GM13977 (cell line): Measurements from ENCODE around the gene TP53.

ENCODE experiments used
- DNase-seq: peaks from one replicate; pipeline ENCODE4 v3.0.0; 2012; ENCODE audit warnings: low spot score
- in situ Hi-C: fragments of 300-500 bp; cut with MboI; formaldehyde crosslinking; loops from one replicate; pipeline ENCODE4 v1.12.0; 2022; ENCODE audit warnings: low sequenced_read_pairs, low pct_unique_long_range_greater_than_20kb, mixed read lengths, inconsistent platforms; ENCODE audit not compliant: unreplicated experiment
- TF ChIP-seq, protein P1 (sequence below): IDR thresholded peaks from 2 replicates; pipeline ENCODE4 v1.5.1; 2012; ENCODE audit warnings: mild to moderate bottlenecking, control low read depth; ENCODE audit not compliant: insufficient read depth; ENCODE audit errors: extremely low read depth, missing control alignments

The TP53 gene

DNA sequence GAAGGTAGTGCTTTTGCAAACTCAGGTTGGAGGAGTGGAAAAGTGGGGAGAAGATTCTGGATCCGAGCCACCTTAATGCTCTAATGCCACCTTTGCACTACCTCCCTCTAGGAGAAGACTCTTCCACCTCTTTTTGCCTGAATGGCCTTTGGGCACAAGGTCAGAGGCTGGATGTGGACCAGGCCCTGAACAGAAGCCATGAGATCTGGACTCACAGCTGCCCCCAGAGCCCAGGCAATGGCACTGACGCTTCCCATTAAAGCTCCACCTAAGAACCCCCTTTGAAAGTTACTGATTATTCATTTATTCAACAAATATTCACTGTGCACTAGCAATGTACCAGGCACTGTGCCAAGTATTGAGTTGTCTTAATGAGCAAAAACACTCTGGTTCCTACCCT lies 54.2 kb downstream of the TP53 start:
- in situ Hi-C loops: no loop called here
- TF ChIP-seq, protein P1, sequence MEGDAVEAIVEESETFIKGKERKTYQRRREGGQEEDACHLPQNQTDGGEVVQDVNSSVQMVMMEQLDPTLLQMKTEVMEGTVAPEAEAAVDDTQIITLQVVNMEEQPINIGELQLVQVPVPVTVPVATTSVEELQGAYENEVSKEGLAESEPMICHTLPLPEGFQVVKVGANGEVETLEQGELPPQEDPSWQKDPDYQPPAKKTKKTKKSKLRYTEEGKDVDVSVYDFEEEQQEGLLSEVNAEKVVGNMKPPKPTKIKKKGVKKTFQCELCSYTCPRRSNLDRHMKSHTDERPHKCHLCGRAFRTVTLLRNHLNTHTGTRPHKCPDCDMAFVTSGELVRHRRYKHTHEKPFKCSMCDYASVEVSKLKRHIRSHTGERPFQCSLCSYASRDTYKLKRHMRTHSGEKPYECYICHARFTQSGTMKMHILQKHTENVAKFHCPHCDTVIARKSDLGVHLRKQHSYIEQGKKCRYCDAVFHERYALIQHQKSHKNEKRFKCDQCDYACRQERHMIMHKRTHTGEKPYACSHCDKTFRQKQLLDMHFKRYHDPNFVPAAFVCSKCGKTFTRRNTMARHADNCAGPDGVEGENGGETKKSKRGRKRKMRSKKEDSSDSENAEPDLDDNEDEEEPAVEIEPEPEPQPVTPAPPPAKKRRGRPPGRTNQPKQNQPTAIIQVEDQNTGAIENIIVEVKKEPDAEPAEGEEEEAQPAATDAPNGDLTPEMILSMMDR: peak; percentile 0
- DNase-seq: peak; percentile 10

DNA sequence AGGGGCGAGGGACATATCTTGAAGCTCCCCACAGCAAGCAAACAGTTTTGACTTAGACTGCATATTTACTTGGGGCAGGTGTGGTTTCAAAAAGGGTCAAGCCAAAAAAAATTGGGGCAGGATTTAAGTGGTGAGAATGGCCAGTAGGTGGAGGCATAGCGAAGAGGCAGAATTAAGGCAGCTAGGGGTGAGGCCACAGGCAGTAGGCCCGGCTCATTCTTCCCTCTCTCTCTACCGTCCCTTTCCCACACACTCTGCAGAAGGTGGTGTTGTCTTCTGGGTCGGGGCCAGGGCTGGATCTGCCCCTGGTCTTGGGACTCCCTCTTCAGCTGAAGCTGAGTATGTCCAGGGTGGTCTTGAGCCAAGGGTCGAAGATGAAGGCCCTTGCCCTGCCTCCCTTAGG lies 54.8 kb downstream of the TP53 start:
- in situ Hi-C loops: no loop called here
- TF ChIP-seq, protein P1: peak; percentile 56
- peak; percentile 75 for DNase-seq

GRCh38 chr17:7631398-7632380 lies 55.6 kb downstream of the TP53 start:
- in situ Hi-C loops: no loop called here
- DNase-seq: no peak
- TF ChIP-seq, protein P1: no peak

- TF ChIP-seq, protein P1: no peak
- in situ Hi-C loops: no loop called here
- DNase-seq: no peak
Observed at GRCh38 chr17:7629939-7630571, 57.2 kb downstream of the TP53 start, which contains the start of gene SHBG. Gene SHBG, plus strand, starts transcription at chr17:7630135. Its CDS starts 38 bp downstream, at chr17:7630173.

DNA sequence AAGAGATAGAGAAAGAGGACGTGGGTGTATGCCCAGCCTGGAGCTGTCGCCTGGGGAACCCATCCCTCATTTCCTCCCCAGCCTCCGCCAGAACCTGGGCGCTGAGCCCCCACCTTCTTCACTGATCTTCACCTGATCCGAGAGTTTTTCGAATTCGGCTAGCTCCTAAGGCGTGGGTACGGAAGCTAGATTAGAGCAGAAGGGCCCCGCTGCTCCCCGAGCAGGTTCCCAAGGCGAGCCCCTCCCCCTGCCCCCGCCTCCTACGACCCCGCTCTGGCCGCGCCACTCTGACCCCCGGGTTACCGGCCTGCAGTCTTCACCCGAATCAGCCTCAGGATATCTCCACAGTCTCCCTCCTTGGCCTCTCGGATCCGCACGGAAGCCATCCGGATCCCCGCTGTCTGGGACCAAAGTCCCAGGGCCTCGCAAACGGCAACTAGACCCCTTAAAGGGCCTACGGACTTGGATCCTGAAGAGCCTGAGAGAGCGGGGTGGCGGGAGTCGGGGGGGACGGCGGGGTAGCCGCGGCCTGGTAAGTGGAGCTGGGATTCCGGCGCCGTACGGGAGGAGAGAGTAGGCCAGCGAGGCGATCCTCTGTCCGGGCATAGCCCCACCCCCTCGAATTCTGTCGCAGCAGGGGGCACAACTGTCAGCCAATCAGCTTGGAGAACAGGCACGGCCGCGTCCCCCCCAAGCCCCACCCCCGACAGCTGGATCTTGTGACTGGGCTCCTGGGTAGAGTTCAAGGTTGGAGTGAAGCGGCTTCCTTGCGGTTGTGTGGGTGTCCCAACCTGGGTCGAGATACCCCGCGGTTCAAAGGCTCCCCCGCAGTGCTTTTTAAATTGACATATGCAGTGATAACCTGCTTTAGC lies 59.8 kb downstream of the TP53 start, which contains the start of gene SAT2:
TSS of gene SAT2 (minus strand) at position 572 of the 872 bp plus-strand sequence. CDS start at position 386, 186 bp downstream.
- peak; percentile 96 for DNase-seq
- in situ Hi-C loops: no loop called here
- TF ChIP-seq, protein P1: no peak

DNA sequence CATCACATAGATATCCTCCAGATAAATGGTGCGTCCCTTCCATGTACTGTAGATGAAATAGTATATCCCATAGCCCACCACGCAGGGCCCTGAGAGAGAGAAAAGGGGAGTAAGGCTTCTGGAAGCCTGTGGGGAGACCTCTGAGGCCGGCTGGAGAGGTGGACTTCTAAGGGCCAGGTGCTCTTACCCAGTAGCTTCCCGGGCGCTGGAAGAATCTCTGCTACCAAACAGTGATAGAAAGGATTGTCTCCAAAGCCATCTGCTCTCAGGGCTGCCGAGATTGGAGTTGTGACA lies 60.4 kb downstream of the TP53 start:
- TF ChIP-seq, protein P1: no peak
- in situ Hi-C loops: no loop called here
- no peak for DNase-seq
